K562 treated with DMSO at 1 percent for 48 hours (cell line): Measurements from ENCODE around the gene DNAH10. TPM values are rescaled to one million over a fixed set of nuclear protein-coding genes. Genes with fewer than 3 reads are reported as not detected.

Experiments
- total RNA-seq: library from RNA; unstranded; fragments of 300-600 nt; gene quantifications from 2 replicates; pipeline ENCODE4 v1.2.3, GENCODE V29; 2022; ENCODE audit warnings: low replicate concordance; ENCODE audit errors: extremely low read depth

The DNAH10 gene, protein sequence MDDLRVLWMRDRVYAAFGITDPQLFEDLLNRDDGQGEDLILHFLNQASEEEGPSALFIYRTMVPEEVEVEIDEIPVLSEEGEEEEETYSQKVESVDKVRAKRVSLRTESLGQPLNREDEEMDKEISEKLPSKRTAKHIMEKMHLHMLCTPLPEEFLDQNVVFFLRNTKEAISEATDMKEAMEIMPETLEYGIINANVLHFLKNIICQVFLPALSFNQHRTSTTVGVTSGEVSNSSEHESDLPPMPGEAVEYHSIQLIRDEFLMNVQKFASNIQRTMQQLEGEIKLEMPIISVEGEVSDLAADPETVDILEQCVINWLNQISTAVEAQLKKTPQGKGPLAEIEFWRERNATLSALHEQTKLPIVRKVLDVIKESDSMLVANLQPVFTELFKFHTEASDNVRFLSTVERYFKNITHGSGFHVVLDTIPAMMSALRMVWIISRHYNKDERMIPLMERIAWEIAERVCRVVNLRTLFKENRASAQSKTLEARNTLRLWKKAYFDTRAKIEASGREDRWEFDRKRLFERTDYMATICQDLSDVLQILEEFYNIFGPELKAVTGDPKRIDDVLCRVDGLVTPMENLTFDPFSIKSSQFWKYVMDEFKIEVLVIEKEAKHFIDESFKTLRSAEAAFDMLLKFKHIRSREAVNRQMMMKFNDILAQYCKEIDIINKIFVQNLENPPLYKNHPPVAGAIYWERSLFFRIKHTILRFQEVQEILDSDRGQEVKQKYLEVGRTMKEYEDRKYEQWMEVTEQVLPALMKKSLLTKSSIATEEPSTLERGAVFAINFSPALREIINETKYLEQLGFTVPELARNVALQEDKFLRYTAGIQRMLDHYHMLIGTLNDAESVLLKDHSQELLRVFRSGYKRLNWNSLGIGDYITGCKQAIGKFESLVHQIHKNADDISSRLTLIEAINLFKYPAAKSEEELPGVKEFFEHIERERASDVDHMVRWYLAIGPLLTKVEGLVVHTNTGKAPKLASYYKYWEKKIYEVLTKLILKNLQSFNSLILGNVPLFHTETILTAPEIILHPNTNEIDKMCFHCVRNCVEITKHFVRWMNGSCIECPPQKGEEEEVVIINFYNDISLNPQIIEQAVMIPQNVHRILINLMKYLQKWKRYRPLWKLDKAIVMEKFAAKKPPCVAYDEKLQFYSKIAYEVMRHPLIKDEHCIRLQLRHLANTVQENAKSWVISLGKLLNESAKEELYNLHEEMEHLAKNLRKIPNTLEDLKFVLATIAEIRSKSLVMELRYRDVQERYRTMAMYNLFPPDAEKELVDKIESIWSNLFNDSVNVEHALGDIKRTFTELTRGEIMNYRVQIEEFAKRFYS (N-terminal part only)
- total RNA-seq = not detected in 2 replicates

DNA sequence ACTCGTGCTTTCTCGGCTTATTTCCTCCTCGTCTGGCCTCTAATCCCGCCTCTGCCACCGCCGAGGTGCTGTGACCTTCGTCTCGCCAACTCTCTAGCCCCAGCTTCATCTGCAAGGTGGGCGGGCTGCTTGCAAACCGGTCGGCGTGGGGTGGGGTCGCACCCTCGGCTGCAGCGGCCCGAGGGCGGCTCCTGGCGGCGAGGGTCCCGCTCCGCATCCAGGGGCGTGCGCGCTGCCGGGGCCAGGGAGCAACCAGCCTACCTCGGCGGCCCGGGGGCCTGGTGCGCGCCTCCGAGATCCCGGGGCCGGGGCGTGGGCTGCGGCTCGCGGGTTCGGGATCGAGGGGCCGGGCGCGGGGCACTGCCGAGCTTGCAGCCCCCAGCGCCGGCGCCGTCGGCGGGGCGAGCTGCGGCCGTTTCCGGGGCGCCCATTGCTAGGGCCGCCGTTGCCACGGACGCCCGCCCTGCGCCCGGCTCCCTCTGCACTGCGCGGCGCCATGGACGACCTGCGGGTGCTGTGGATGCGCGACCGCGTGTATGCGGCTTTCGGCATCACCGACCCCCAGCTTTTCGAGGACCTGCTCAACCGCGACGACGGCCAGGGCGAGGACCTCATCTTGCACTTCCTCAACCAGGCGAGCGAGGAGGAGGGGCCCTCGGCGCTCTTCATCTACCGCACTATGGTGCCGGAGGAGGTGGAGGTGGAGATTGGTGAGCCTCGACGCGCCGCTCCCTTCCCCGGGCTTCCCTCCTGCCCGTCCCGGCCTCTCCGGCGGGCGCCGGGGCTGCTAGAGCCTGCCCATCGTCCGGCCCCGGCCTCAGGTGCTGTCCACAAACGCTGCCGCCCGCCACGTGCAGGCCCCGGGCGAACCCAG, at the start of gene DNAH10:
TSS of gene DNAH10 (plus strand) at position 461 of the 874 bp plus-strand sequence. CDS start at position 497, 36 bp downstream.

DNA sequence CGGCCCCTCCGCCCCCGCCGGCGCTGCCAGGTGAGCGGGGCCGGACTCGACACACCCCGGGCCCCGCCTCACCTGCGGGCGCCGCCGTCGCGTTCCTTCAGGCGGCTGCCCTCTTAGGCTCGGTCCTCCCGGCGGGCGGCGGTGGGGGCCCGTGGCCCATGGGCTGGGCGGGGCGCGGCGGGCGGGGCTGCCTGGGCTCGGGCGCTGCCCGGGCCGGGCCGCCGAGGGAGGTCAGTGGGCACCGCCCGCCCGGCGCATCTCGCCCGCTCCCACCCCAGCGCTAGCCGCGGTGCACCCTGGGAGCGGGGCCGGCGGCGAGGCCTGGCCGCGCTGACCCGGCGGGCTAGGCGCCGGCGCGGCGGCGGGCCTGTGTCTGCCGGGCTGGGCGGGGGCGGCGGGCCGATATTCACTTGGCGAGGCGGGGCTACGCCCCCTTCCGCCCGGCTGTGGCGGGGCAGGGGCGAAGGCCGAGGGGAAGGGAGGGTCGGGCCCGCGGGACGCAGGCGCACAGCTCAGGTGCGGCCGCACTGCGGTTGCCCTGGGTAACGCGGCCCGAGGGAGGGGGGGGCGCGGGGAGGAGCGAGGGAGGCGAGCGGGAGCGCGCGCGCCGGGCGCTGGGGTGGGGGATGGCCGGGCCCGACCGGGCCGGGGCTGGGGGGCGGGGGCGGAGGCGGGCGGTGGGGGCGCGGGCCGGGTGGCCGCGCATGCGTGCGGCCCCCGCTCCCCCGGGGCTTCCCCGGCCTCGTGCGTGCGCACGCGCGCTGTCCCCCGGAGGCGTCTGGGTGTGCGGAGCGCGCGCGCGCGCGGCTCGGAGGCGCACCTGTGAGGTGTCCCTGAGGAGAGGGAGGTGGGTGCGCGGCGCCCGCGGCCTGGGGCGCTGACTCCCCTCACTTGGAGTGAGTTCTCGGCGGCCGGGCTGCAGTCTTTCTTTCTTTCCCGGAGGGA, 210.6 kb downstream of the DNAH10 start, which contains the start of the genes CCDC92 and ZNF664:
TSS of gene CCDC92 (minus strand) at position 375 of the 945 bp plus-strand sequence. CDS start 28,526 bp downstream, outside the sequence.
TSS of gene ZNF664 (plus strand) at position 759 of the 945 bp plus-strand sequence. CDS start 38,930 bp downstream, outside the sequence.

Other genes starting within 250 kb of the DNAH10 start
- not detected in 2 replicates for gene RILPL1, start 228.6 kb upstream of the DNAH10 start, total RNA-seq
- not detected in 2 replicates for gene TMED2, start 177.7 kb upstream of the DNAH10 start, total RNA-seq
- gene DDX55, start 160.2 kb upstream of the DNAH10 start, total RNA-seq = not detected in 2 replicates
- gene EIF2B1, start 128.6 kb upstream of the DNAH10 start, total RNA-seq = not detected in 2 replicates
- not detected in 2 replicates for gene GTF2H3, start 128.5 kb upstream of the DNAH10 start, total RNA-seq
- gene TCTN2, start 91.2 kb upstream of the DNAH10 start, total RNA-seq = not detected in 2 replicates
- not detected in 2 replicates for gene ATP6V0A2, start 49.9 kb upstream of the DNAH10 start, total RNA-seq
- not detected in 2 replicates for gene CCDC92, start 210.5 kb downstream of the DNAH10 start, total RNA-seq
- gene ZNF664, start 210.9 kb downstream of the DNAH10 start, total RNA-seq = not detected in 2 replicates